ENCODE results near the gene MBD3.
"Not testable (repeated sequence)": the region's sequence is repeated elsewhere in the genome, so short reads cannot be mapped to it uniquely, and the experiment has no call there.

The MBD3 gene

DNA sequence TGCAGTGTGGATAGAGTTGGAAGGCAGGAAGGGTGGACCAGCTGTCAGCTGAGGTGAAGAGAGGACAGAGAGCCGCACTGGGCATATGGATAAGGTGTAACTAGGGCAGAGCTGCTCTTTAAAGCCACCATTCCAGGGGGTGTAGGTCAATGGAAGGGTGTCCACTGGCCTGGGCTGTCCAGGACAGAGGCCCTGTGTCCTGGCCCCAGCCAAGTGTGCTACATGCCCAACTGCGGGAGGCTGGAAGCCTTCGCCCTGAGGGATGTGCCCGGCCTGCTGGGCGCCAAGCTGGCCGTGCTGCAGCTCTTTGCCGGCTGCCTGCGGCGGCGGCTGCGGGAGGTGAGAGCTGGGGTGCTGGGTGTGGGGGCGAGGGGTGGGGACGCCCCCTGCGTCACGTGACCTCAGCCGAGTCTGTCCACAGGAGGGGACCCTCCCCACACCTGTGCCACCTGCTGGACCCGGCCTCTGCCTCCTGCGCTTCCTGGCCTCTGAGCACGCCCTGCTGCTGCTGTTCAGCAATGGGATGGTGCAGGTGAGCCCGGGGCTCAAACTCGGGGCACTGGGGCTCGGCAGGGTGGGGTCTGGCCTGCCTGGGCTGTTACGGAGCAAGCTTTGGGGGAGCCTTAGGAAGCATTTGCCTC lies 59.0 kb downstream of the MBD3 start:
- no peak for DNase-seq

DNA sequence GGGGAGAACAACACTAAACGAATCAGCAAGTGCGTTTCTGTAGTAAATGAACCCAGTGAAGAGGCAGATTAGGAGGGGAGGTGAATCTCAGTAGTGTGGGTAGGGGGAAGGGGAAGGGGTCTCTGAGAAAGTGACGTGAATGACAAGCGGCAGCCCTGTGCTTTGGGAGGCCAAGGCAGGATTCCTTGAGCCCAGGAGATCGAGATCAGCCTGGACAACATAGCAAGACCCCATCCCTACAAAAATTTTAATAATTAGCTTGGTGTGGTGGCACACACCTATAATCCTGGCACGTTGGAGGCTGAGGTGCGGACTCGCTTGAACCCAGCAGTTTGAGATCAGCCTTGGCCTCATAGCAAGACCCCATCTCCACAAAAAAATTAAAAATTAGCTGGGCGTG lies 60.7 kb downstream of the MBD3 start:
- DNase-seq, result no peak

DNA sequence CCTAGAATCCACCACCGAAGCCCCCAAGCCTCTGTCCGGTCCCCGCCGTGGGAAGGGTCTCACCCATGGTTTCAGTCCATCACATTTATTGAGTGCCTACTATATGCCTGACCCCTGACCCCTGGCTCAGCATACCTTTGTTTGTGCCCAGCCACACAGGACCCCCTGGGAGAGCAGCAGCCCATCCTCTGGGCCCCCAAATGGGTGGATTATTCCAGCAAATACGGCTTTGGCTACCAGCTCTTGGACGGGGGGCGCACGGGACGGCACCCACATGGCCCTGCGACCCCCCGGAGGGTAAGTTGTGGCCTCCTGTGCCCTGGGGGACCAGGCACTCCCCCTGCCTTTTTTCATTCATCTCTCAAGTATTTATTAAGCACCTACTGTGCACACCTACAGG lies 61.1 kb downstream of the MBD3 start:
- DNase-seq, result no peak

DNA sequence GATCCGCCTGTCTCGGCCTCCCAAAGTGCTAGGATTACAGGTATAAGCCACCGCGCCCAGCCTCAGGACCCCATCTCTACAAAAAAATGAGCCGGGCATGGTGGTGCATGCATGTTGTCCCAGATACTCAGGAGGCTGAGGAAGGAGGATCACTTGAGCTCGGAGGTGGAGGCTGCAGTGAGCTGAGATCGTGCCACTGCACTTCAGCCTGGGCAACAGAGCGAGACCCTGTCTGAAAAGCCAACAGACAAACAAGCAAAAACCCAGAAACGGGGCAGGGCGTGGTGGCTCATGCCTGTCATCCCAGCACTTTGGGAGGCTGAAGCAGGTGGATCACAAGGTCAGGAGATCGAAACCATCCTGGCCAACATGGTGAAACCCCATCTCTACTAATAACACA lies 61.8 kb downstream of the MBD3 start:
- DNase-seq, result not testable (repeated sequence)

DNA sequence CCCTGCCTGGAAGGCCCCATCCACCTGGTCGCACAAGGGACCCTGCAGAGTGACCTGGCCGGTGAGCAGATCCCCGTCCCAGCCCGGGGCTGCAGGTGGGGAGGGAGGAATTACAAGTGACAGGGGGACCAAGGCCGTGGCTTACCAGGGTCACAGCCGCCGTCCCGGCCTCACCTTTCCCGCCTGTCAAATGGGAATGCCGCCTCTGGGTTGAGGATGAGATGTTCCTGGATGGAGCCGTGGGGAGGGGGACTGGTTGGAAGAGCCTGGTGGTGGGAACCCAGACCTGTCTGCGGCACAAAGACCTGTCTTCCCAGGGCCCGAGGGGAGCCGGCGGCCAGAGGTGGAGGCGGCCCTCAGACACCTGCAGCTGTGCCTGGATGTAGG lies 63.2 kb downstream of the MBD3 start:
- no peak for DNase-seq

DNA sequence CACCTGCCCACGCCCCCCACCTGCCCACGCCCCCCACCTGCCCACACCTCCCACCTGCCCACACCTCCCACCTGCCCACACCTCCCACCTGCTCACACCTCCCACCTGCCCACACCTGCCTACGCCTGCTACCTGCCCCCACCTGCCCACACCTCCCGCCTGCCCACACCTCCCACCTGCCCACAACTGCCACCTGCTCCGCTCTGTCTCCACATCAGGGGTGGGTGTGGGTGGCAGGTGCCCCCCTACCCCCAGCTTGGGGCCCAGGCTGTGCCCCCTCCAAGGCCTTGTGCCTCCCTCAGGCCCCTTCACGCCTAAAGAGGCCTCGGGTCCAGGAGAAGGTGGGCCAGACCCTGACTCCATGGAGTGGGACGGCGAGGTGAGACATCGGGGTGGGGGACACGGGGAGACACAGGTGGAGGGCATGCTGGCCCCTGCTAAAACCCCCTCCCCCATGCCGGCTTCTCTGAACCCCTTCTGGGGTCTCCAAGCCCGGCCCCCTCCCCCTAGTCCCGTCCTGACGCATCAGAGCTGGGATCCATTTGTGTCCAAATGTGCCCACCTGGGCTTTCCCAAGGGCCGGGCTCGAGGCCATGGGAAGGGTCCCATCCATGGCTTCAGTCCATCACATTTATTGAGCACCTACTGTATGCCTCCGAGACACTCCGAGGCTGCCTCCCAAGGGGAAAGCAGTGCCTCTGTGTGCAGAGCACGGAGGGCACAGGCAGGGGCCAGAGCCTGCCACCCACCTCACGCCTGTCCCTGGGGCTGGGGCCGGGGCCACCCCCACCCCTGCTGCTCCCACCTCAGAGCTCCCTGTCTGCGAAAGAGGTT lies 63.9 kb downstream of the MBD3 start:
- DNase-seq, result no peak

DNA sequence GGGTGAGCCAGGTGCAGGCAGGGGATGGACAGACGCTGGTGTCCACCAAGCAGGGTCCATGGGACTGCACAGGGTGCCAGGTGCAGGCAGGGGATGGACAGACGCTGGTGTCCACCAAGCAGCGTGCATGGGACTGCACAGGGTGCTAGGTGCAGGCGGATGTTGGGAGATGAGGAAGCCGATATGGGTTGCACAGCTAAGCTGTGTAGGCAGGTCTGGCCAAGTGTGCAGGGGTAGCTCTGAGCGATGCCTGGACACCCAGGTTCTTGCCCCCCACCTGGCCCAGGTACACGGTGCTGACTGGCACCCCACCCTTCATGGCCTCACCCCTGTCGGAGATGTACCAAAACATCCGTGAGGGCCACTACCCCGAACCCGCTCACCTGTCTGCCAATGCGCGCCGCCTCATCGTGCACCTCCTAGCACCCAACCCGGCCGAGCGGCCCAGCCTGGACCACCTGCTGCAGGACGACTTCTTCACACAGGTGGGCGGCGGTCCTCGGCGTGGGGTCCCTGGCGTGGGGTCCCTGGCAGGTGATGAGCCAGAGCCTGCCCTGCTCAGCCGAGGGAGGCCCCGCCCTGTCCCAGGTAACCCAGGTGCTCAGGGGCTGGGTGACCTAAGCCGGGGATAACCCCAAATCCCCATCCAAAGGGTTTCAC lies 64.9 kb downstream of the MBD3 start:
- no peak for DNase-seq

DNA sequence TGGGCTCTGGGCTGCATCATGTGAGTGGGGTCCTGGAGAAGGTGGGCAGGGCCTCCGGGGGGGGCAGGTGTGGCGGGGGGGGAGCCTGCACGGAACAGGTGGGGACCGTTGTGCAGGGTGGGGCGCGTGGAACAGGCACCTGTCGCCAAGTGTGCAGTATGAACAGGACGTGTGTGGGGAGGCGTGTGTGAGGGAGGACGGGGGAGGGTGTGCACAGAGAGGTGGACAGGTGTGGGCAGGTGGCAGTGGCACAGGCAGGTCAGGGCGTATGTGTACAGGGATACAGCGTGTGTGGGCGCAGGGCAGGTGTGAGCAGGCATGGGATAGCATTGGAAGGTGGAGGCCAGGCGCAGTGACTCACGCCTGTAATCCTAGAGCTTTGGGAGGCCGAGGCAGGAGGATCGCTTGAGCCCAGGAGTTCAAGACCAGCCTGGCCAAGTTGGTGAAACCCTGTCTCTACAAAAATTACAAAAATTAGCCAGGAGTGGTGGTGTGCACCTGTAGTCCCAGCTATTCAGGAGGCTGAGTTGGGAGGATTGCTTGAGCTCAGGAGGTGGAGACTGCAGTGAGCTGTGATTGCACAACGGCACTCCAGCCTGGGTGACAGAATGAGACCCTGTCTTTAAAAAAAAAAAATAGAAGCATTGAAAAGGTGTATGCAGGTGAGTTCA lies 65.6 kb downstream of the MBD3 start:
- DNase-seq, result no peak

DNA sequence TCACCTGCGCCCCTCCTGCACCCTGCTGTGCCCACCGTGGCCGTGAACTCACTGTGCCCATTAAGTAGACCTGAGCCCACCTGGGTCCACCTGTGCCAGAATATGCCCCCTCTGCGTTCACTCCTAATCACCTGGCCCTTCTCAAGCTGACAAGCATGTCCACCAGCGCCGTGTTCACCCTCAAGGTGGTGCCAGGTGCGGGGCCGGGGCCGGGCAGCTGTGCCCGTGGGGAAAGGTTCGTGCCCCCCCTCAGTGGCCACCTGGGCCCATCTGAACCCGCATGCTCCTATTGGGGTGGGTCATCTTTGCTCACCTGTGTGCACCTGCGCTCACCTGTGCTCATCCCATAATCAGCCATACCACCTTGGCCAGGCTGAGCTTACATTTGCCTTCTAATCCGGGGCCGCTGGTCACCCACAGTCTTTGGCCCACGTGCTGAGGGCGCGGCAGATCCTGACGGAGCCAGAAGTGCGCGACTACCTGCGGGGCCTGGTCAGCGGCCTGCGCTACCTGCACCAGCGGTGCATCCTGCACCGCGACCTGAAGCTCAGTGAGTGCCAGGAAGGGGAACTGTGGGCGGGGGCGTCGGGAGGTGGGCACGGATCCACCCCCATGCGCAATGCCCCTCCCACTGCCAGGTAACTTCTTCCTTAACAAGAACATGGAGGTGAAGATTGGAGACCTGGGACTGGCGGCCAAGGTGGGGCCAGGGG lies 66.4 kb downstream of the MBD3 start:
- no peak for DNase-seq

DNA sequence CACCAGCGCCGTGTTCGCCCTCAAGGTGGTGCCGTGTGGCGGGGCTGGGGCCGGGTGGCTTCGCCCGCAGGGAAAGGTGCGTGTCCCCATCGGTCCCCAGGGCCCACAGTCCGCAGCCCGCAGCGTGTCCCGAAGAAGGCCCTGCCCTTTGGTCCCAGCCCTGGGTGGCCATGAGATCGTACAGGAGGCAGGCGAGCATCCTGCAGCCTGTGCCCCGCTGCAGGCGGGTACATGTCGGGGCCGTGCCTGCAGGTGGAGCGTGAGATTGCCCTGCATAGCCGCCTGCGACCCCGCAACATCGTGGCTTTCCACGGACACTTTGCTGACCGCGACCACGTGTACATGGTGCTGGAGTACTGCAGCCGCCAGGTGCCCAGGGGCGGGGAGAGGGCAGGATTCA lies 67.3 kb downstream of the MBD3 start:
- DNase-seq, result no peak

DNA sequence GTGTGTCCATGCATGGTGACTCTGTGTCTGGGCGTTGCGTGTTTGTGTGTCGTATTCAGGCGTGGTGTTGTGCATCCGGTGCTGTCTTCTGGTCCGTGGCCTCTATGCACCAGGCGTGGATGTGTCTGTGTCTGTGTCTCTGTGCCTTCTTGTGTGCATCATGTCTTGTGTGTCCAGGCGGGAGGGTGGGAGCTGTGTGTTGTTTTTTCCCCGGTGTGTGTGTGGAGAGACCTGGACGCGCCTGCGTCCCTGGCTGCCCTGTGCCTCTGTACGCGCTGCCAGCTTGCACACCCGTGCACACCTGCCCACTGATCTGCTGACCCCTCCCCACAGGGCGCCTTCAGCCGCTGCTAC lies 67.7 kb downstream of the MBD3 start:
- no peak for DNase-seq

DNA sequence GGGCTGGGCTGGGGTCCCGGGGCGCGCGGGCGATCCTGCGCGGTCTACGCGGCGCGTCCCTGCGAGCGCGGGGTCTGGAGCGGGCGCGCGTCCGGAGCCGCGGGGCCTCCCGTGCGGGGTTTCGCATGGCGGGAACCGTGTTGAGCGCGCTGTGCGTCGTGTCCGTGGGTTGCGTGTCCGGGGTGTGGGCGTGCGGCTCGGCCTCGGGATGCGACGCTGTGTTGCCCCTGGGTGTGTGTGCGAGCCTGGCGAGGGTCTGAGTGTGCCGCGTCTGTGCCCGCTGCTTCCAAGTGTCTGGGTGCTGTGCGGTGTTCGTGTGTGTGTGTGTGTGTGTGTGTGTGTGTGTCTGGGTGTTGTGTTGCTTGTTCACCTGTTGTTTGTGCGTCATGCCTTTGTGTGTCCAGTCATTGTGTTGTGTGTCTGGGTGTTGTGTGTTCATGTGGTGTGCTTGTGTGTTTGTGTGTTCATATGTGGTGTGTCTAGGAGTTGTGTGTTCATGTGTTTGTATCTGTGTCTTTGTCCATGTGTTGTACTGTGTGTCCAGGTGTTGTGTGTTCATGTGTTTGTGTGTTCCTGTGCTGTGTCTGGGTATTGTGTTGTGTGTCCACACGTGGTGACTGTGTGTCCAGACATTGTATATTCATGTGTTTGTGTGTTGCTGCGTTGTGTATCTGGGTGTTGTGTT lies 68.2 kb downstream of the MBD3 start:
- DNase-seq, result no peak
